Measurements from ENCODE around the gene LRP1B. TPM values are rescaled to one million over a fixed set of nuclear protein-coding genes. Genes with fewer than 3 reads are reported as not detected.

Gene LRP1B
- total RNA-seq, 1 experiment from 2014 or later, result not detected

- no peak for DNase-seq (ENCODE audit: low read depth)
Observed at GRCh38 chr2:141957827-141958450, 172.9 kb downstream of the LRP1B start.

GRCh38 chr2:141957321-141957720 lies 173.5 kb downstream of the LRP1B start:
- DNase-seq (ENCODE audit: low read depth), result no peak

GRCh38 chr2:141947396-141948114 lies 183.3 kb downstream of the LRP1B start:
- no peak for DNase-seq (ENCODE audit: low read depth)

- DNase-seq (ENCODE audit: low read depth), result no peak
Observed at GRCh38 chr2:141946016-141946415, 184.8 kb downstream of the LRP1B start.

- no peak for DNase-seq (ENCODE audit: low read depth)
Observed at GRCh38 chr2:141943918-141944317, 186.9 kb downstream of the LRP1B start.

GRCh38 chr2:141942006-141942789 lies 188.6 kb downstream of the LRP1B start:
- no peak for DNase-seq (ENCODE audit: low read depth)

GRCh38 chr2:141941210-141941714 lies 189.6 kb downstream of the LRP1B start:
- no peak for DNase-seq (ENCODE audit: low read depth)

- DNase-seq (ENCODE audit: low read depth), result no peak
Observed at GRCh38 chr2:141940709-141941108, 190.1 kb downstream of the LRP1B start.

- no peak for DNase-seq (ENCODE audit: low read depth)
Observed at GRCh38 chr2:141933226-141933625, 197.6 kb downstream of the LRP1B start.

GRCh38 chr2:141932261-141932660 lies 198.6 kb downstream of the LRP1B start:
- DNase-seq (ENCODE audit: low read depth), result no peak

- DNase-seq (ENCODE audit: low read depth), result no peak
Observed at GRCh38 chr2:141931797-141932196, 199.0 kb downstream of the LRP1B start.

- no peak for DNase-seq (ENCODE audit: low read depth)
Observed at GRCh38 chr2:141930803-141931202, 200.0 kb downstream of the LRP1B start.

- DNase-seq (ENCODE audit: low read depth), result no peak
Observed at GRCh38 chr2:141929331-141930252, 201.2 kb downstream of the LRP1B start.

GRCh38 chr2:141928476-141928875 lies 202.3 kb downstream of the LRP1B start:
- no peak for DNase-seq (ENCODE audit: low read depth)

GRCh38 chr2:141927536-141927935 lies 203.3 kb downstream of the LRP1B start:
- DNase-seq (ENCODE audit: low read depth), result no peak

- DNase-seq (ENCODE audit: low read depth), result no peak
Observed at GRCh38 chr2:141925511-141925910, 205.3 kb downstream of the LRP1B start.

GRCh38 chr2:141923657-141924056 lies 207.2 kb downstream of the LRP1B start:
- no peak for DNase-seq (ENCODE audit: low read depth)

GRCh38 chr2:141911485-141912066 lies 219.2 kb downstream of the LRP1B start:
- peak; percentile 7 for DNase-seq (ENCODE audit: low read depth)

GRCh38 chr2:141906678-141907077 lies 224.1 kb downstream of the LRP1B start:
- DNase-seq (ENCODE audit: low read depth), result no peak

- no peak for DNase-seq (ENCODE audit: low read depth)
Observed at GRCh38 chr2:141900826-141901225, 230.0 kb downstream of the LRP1B start.

GRCh38 chr2:141899740-141900139 lies 231.1 kb downstream of the LRP1B start:
- DNase-seq (ENCODE audit: low read depth), result no peak

Data from M059J (cell line).